Gastroesophageal sphincter (tissue), 4 donors: ENCODE data around the gene MAPK6. TPM values are rescaled to one million over a fixed set of nuclear protein-coding genes. Genes with fewer than 3 reads are reported as not detected.
"Not testable (repeated sequence)": the region's sequence is repeated elsewhere in the genome, so short reads cannot be mapped to it uniquely, and the experiment has no call there.

Experiments used
- ATAC-seq: fragments of 150-250 bp; one replicate; pipeline ENCODE4 v1.9.1; 2016; ENCODE audit warnings: mild to moderate bottlenecking, moderate library complexity
- H3K27ac ChIP-seq, 4 donors: fragments of 200-600 bp; sonication (generic) in 3 of 4; 1 replicate in 3 of 4; 2 replicates in 1 of 4; pipeline ENCODE4 v1.5.1; 2016 to 2019
- H3K27me3 ChIP-seq: fragments of 200-600 bp; sonication (generic); one replicate; pipeline ENCODE4 v1.5.1; 2019
- H3K36me3 ChIP-seq, 2 donors: fragments of 200-600 bp; sonication (generic); one replicate each; pipeline ENCODE4 v1.5.1; 2019; ENCODE audit warnings: control low read depth in 1 of 2
- H3K4me1 ChIP-seq, 3 donors: fragments of 200-600 bp; sonication (generic); 1 replicate in 2 of 3; 2 replicates in 1 of 3; pipeline ENCODE4 v1.5.1; 2016 to 2019; ENCODE audit warnings: control low read depth in 2 of 3
- H3K4me3 ChIP-seq, 2 donors: fragments of 200-600 bp; sonication (generic); one replicate each; pipeline ENCODE4 v1.5.1; 2019; ENCODE audit warnings: mild to moderate bottlenecking in 1 of 2, moderate library complexity in 1 of 2
- H3K9me3 ChIP-seq, 3 donors: fragments of 200-600 bp; sonication (generic); one replicate each; pipeline ENCODE4 v1.5.1; 2017 to 2019; ENCODE audit warnings: control low read depth in 2 of 3
- EP300 ChIP-seq: sonication (generic); formaldehyde crosslinking; IDR thresholded peaks from one replicate; pipeline ENCODE4 v1.6.1; 2017; ENCODE audit warnings: antibody characterized with exemption, mild to moderate bottlenecking
- POLR2A ChIP-seq, 2 donors: fragments of 450-650 bp; IDR thresholded peaks; one replicate each; pipeline ENCODE4 v1.6.1; 2017; ENCODE audit warnings: antibody characterized with exemption in 2 of 2, mild to moderate bottlenecking in 2 of 2, moderate library complexity in 1 of 2
- POLR2AphosphoS5 ChIP-seq: sonication (generic); formaldehyde crosslinking; IDR thresholded peaks from one replicate; pipeline ENCODE4 v1.6.1; 2017; ENCODE audit warnings: antibody characterized with exemption
- WGBS, 2 donors: methylation state at CpG; one replicate each; pipeline ENCODE4 v1.1.5; 2018; ENCODE audit warnings: low coverage in 1 of 2; 5-methylcytosine and 5-hydroxymethylcytosine counted together
- total RNA-seq, 4 donors: library from RNA; depleted of rRNA; stranded (reverse); fragments of >200 nt; gene quantifications; one replicate each; pipeline ENCODE4 v1.1.0, GENCODE V29; 2016
- TF ChIP-seq, protein P1 (sequence below), 4 experiments: fragments of 200-600 bp in 2 of 4; fragments of 450-650 bp in 2 of 4; sonication (generic) in 1 of 4; IDR thresholded peaks; one replicate each; pipeline ENCODE4 v1.5.1; 2017 to 2019; ENCODE audit warnings: antibody characterized with exemption in 4 of 4, mild to moderate bottlenecking in 2 of 4, moderate library complexity in 2 of 4

Gene MAPK6
- total RNA-seq, 4 donors from 2014 or later, result 17.5 to 22.5 (median 20.7) TPM

DNA sequence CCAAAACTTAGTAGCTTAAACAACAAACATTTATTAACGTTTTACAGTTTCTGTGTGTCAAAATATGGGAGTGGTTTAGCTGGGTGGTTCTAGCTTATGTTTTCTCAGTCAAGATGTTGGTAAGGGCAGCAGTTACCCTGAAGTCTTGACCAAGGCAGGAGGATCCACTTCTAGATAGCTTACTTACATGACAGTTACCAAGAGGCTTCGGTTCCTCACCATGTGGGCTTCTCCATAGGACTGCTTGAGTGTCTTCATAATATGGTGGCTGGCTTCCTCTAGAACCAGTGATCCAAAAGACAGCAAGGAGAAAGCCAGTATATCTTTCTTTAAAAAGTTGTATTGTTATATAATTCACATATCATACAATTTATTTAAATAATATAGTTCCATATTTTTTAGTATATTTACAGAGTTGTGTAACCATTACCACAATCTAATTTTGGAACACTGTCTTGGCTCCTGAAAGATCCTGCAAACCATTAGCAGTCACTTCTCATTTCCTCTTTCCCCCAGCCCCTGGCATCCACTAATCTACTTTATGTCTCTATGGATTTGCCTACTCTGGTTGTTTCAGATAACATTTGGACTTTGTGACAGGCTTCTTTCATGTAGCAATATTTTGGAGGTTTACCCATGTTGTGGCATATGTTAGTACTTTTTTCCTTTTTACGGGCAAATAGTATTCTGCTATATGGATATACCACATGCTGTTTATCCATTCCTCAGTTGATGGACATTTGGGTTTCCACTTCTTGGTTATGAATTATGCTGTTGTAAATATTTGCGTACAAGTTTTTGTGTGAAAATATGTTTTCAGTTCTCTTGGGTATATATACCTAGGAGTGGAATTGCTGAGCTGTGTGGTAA is 33.3 kb downstream of the MAPK6 start:
- Histone ChIP-seq H3K27me3 (no peaks in the 10 kb centered on the region), H3K4me1 (peaks cover 0 to 11% (median 0%) of the 10 kb centered on the region in 3 donors), H3K36me3 (peaks cover 0 to 87% of the 10 kb centered on the region in 2 donors), H3K9me3 (no peaks in the 10 kb centered on the region), H3K4me3 (no peak overlapping the region), H3K27ac (no peak overlapping the region)
- ATAC-seq, result no peak
- WGBS, 2 donors, result 81 to 94% methylated on average over 3 to 4 of the region's 4 CpGs
- TF ChIP-seq, protein P1, sequence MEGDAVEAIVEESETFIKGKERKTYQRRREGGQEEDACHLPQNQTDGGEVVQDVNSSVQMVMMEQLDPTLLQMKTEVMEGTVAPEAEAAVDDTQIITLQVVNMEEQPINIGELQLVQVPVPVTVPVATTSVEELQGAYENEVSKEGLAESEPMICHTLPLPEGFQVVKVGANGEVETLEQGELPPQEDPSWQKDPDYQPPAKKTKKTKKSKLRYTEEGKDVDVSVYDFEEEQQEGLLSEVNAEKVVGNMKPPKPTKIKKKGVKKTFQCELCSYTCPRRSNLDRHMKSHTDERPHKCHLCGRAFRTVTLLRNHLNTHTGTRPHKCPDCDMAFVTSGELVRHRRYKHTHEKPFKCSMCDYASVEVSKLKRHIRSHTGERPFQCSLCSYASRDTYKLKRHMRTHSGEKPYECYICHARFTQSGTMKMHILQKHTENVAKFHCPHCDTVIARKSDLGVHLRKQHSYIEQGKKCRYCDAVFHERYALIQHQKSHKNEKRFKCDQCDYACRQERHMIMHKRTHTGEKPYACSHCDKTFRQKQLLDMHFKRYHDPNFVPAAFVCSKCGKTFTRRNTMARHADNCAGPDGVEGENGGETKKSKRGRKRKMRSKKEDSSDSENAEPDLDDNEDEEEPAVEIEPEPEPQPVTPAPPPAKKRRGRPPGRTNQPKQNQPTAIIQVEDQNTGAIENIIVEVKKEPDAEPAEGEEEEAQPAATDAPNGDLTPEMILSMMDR (IDR thresholded peaks at IDR 0.05), result no peak
- TF ChIP-seq POLR2A (IDR thresholded peaks at IDR 0.05) (no peak), POLR2AphosphoS5 (no peak), EP300 (no peak)

DNA sequence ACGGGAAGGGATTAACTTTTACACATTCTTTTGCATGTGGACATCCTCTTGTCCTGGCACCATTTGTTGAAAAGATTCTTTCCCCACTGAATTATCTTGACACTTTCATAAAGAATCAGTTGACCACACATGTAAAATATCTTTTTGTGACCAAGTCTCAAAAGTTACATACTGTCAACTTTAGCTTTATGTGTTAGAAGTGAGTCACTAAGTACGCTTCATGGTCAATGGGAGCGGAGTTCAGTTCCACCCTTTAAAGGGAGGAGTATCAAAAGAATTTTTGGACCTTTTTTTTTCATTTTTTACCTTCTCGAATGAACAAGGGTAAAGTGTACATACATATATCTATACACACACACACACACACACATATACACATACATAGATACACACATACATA is 35.4 kb downstream of the MAPK6 start:
- Histone ChIP-seq H3K27ac (no peak overlapping the region), H3K9me3 (no peaks in the 10 kb centered on the region), H3K4me3 (no peak overlapping the region), H3K4me1 (no peaks in the 10 kb centered on the region), H3K36me3 (peaks cover 0 to 91% of the 10 kb centered on the region in 2 donors), H3K27me3 (no peaks in the 10 kb centered on the region)
- TF ChIP-seq EP300 (no peak), POLR2A (IDR thresholded peaks at IDR 0.05) (no peak), POLR2AphosphoS5 (no peak)
- TF ChIP-seq, protein P1 (IDR thresholded peaks at IDR 0.05), result no peak
- 93 to 97% methylated on average over 4 of the region's 4 CpGs for WGBS, 2 donors
- no peak for ATAC-seq

DNA sequence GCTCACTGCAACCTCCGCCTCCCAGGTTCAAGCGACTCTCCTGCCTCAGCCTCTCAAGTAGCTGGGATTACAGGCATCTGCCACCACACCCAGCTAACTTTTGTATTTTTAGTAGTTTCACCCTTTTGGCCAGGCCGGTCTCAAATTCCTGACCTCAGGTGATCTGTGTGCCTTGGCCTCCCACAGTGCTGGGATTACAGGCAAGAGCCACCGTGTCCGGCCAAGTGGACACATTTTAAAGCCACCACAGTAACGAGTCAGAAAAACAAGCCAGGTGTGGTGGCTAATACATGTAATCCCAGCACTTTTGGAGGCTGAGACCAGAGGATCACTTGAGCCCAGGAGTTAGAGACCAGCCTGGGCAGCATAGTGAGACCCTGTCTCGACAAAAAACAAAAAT is 35.8 kb downstream of the MAPK6 start:
- peaks cover 0 to 94% of the 10 kb centered on the region in 2 donors for H3K36me3 ChIP-seq
- not testable (repeated sequence) for H3K9me3 ChIP-seq, H3K4me1 ChIP-seq, H3K4me3 ChIP-seq, H3K27me3 ChIP-seq, ATAC-seq, H3K27ac ChIP-seq
- 94 to 100% methylated on average over 1 to 4 of the region's 7 CpGs for WGBS, 2 donors

DNA sequence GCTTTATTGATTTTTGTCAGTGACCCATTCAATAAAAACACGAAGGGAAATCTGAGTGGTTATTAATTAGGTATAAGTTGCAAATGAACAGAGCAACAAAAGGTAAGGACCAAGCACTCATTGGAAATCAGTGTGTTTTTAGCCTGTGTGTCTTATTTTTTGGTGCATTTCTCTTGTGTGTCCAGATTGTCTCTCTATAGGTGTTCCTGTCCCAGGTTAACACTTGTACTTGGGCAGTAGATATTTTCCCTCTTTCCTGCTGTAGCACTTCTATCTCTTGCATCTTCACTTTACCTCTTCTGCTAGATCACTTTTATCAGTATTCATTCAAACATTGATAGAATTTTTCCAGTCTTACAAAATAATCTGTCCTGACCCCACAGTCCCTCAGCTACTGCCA is 37.0 kb downstream of the MAPK6 start:
- H3K27me3 ChIP-seq, result no peaks in the 10 kb centered on the region
- H3K36me3 ChIP-seq, result peaks cover 0 to 95% of the 10 kb centered on the region in 2 donors
- no peak overlapping the region for H3K27ac ChIP-seq
- ATAC-seq, result no peak
- H3K4me1 ChIP-seq, result no peaks in the 10 kb centered on the region
- H3K9me3 ChIP-seq, result no peaks in the 10 kb centered on the region
- H3K4me3 ChIP-seq, result no peak overlapping the region
- no peak for TF ChIP-seq EP300
- TF ChIP-seq, protein P1 (IDR thresholded peaks at IDR 0.05), result no peak
- no peak for TF ChIP-seq POLR2A (IDR thresholded peaks at IDR 0.05)
- no peak for TF ChIP-seq POLR2AphosphoS5
- WGBS, 2 donors, result 85 to 95% methylated on average over 1 of the region's 1 CpG

DNA sequence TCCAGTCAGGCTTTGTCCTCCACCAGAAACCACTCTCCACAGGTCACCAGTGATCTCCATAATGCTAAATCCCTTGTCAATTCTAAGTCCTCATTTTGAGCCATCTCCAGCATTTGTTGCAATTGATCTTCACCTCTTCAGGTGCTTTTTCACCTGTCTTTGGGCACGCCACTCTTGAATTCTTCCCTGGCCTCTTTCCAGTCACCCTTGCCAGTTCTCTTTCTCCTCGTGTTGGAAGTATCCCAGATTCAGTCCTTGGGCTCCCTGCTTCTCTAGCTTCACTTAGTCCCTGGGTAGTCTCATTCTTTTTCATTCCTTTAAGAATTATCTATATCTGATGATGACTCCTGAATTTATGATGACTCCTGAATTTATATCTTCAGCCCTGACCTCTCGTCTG is 37.5 kb downstream of the MAPK6 start:
- no peaks in the 10 kb centered on the region for H3K27me3 ChIP-seq
- ATAC-seq, result no peak
- TF ChIP-seq POLR2A (IDR thresholded peaks at IDR 0.05) (no peak), EP300 (no peak)
- TF ChIP-seq, protein P1 (IDR thresholded peaks at IDR 0.05), result no peak
- WGBS, 2 donors, result 60 to 91% methylated on average over 3 of the region's 3 CpGs
- H3K36me3 ChIP-seq, result peaks cover 0 to 95% of the 10 kb centered on the region in 2 donors
- H3K27ac ChIP-seq, result no peak overlapping the region
- no peak overlapping the region for H3K4me3 ChIP-seq
- H3K9me3 ChIP-seq, result no peaks in the 10 kb centered on the region
- H3K4me1 ChIP-seq, result no peaks in the 10 kb centered on the region
